Measurements from ENCODE around the gene PCMT1. TPM values are rescaled to one million over a fixed set of nuclear protein-coding genes. Genes with fewer than 3 reads are reported as not detected.

The PCMT1 gene
- total and polyA plus RNA-seq, 10 of the 15 experiments (the other 5 are each of a cell fraction or from before 2014, with no cell fraction given), result 48.5 to 126 (median 81.2) TPM

DNA sequence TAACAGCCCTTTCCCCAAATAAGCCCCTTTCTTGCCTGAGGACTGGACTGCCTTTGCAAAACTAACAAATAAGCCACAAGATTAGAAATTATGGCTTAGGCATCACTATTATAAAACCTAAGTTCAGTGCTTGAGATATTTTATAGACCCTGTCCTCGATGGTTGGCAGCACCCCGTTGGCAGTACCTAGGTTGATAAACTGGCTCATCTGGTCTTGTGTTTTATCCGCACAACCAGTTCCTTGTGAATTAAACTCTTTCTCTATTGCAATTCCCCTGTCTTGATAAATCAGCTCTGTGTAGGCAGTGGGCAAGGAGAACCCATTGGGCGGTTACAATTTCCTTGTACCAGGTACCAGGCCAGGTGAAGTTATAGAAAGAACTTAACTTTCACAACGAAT lies 108.0 kb downstream of the PCMT1 start:
- no peak overlapping the region for H3K9ac ChIP-seq (ENCODE audit: control insufficient read depth, insufficient read depth, low read length)
- TF ChIP-seq SMC3 (IDR thresholded peaks at IDR 0.05; ENCODE audit: borderline replicate concordance, low read length), result no peak
- no peak for TF ChIP-seq CBX3 (IDR thresholded peaks at IDR 0.05; ENCODE audit: borderline replicate concordance, low read depth)
- no peak for TF ChIP-seq HCFC1 (IDR thresholded peaks at IDR 0.05; ENCODE audit: low read length)
- TF ChIP-seq BCL3 (IDR thresholded peaks at IDR 0.05; ENCODE audit: borderline replicate concordance, insufficient read depth, low read depth, low read length, poor library complexity, severe bottlenecking), result no peak
- no peak for TF ChIP-seq ZNF207 (IDR thresholded peaks at IDR 0.05; ENCODE audit: borderline replicate concordance)
- no peak for TF ChIP-seq SP1 (IDR thresholded peaks at IDR 0.05; ENCODE audit: low read depth, low read length)
- no peak for TF ChIP-seq LARP7 (IDR thresholded peaks at IDR 0.05)
- TF ChIP-seq KAT2A (conservative IDR thresholded peaks at IDR 0.05; ENCODE audit: control insufficient read depth, low read depth, low read length), result no peak
- no peak for TF ChIP-seq IKZF2 (IDR thresholded peaks at IDR 0.05)
- TF ChIP-seq CREB1 (IDR thresholded peaks at IDR 0.05; ENCODE audit: low read depth), result no peak
- TF ChIP-seq CREM (IDR thresholded peaks at IDR 0.05; ENCODE audit: low read depth), result no peak
- TF ChIP-seq SUZ12 (IDR thresholded peaks at IDR 0.05; ENCODE audit: unreplicated experiment), result no peak
- TF ChIP-seq HDAC2 (IDR thresholded peaks at IDR 0.05), result no peak
- no peak for TF ChIP-seq PAX5 (IDR thresholded peaks at IDR 0.05; ENCODE audit: borderline replicate concordance, low read depth, low read length)
- no peak for TF ChIP-seq E2F8 (IDR thresholded peaks at IDR 0.05; ENCODE audit: low read depth, partially characterized antibody)
- no peak for TF ChIP-seq EZH2 (IDR thresholded peaks at IDR 0.05; ENCODE audit: borderline replicate concordance, control insufficient read depth, low read depth, low read length)
- no peak for TF ChIP-seq NFYB (IDR thresholded peaks at IDR 0.05; ENCODE audit: insufficient read depth, low read depth, low read length)
- no peak for TF ChIP-seq SMARCA5 (IDR thresholded peaks at IDR 0.05)
- TF ChIP-seq TARDBP (IDR thresholded peaks at IDR 0.05; ENCODE audit: borderline replicate concordance), result no peak
- TF ChIP-seq, protein P1, sequence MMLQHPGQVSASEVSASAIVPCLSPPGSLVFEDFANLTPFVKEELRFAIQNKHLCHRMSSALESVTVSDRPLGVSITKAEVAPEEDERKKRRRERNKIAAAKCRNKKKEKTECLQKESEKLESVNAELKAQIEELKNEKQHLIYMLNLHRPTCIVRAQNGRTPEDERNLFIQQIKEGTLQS (IDR thresholded peaks at IDR 0.05; ENCODE audit: borderline replicate concordance, extremely low read depth, low read depth, low read length), result no peak
- in situ Hi-C loops (cut with MboI), result no loop called here
- SMC1A ChIA-PET (ENCODE audit: uncharacterized antibody, unreplicated experiment), result interaction anchor here (0.6 kb wide), 1 partner anchor 11 kb away, joined by 3 read pairs; no protein-coding TSS in a partner anchor
- H2AFZ ChIP-seq (ENCODE audit: control insufficient read depth, low read depth, low read length), result no peak overlapping the region
- H3K79me2 ChIP-seq (ENCODE audit: control insufficient read depth, insufficient read depth, low read length), result no peaks in the 10 kb centered on the region
- no peaks in the 10 kb centered on the region for H3K36me3 ChIP-seq (ENCODE audit: control insufficient read depth in 2 of 2, insufficient read depth in 2 of 2, low read length in 1 of 2)
- RAD21 ChIA-PET (ENCODE audit: unreplicated experiment), result no interaction called here
- no peaks in the 10 kb centered on the region for H4K20me1 ChIP-seq (ENCODE audit: control insufficient read depth, insufficient read depth)
- FAIRE-seq (no peak), ATAC-seq (no peak), DNase-seq (ENCODE audit: low read depth, low spot score) (no peak)
- no peak overlapping the region for H3K4me2 ChIP-seq (ENCODE audit: control insufficient read depth, insufficient read depth)
- no peaks in the 10 kb centered on the region for H3K9me3 ChIP-seq (replicated peaks; ENCODE audit: control insufficient read depth, insufficient read depth, low read length)
- H3K27ac ChIP-seq (ENCODE audit: control insufficient read depth, insufficient read depth), result no peak overlapping the region
- POLR2A ChIA-PET, result no interaction called here
- CTCF ChIA-PET, result no interaction called here
- WGBS (ENCODE audit: insufficient coverage, insufficient replicate concordance, low lambda C conversion rate, missing lambda C conversion rate), result 59% methylated on average over 5 of the region's 5 CpGs
- peaks cover 5 to 7% of the 10 kb centered on the region in 2 experiments; a peak in 3 of 4 replicates for H3K27me3 ChIP-seq (replicated peaks in 1 of 2; ENCODE audit: control insufficient read depth in 2 of 2, insufficient read depth in 2 of 2, low read length in 1 of 2)
- no TSS peak for BruUV-seq (replicated peaks)
- intact Hi-C loops (cut with micrococcal nuclease; ENCODE audit: unreplicated experiment), result no loop called here
- no peak overlapping the region for H3K4me3 ChIP-seq
- H3K4me1 ChIP-seq (ENCODE audit: control insufficient read depth, insufficient read depth, low read length), result no peaks in the 10 kb centered on the region
